GM23338 (cell line): ENCODE data around the gene ADGRG6. TPM values are rescaled to one million over a fixed set of nuclear protein-coding genes. Genes with fewer than 3 reads are reported as not detected.

Source experiments
- ATAC-seq: fragments of 200-7000 bp; cut with Tn5 transposase; 3 replicates; pipeline ENCODE4 v1.9.1; 2020
- DNase-seq: peaks from one replicate; pipeline ENCODE4 v3.0.0-alpha.2; 2015; ENCODE audit warnings: low spot score
- H2AFZ ChIP-seq: fragments of 200-600 bp; sonication (generic); 2 replicates; pipeline ENCODE4 v1.8.0; 2016; ENCODE audit warnings: antibody characterized with exemption, mild to moderate bottlenecking, moderate library complexity
- H3F3A ChIP-seq: fragments of 200-600 bp; sonication (generic); replicated peaks from 2 replicates; pipeline ENCODE4 v1.8.0; 2017; ENCODE audit warnings: antibody characterized with exemption, mixed run types, low read depth
- H3K27ac ChIP-seq: fragments of 200-600 bp; sonication (generic); 2 replicates; pipeline ENCODE4 v1.6.1; 2016; ENCODE audit warnings: low read depth
- H3K27me3 ChIP-seq: fragments of 200-600 bp; sonication (generic); 2 replicates; pipeline ENCODE4 v1.8.0; 2016; ENCODE audit warnings: mild to moderate bottlenecking, mixed run types, moderate library complexity; ENCODE audit not compliant: insufficient read depth
- H3K36me3 ChIP-seq: fragments of 200-600 bp; sonication (generic); 2 replicates; pipeline ENCODE4 v1.8.0; 2016; ENCODE audit warnings: mild to moderate bottlenecking; ENCODE audit not compliant: insufficient read depth
- H3K4me1 ChIP-seq: fragments of 200-600 bp; sonication (generic); 2 replicates; pipeline ENCODE4 v1.8.0; 2016; ENCODE audit warnings: mild to moderate bottlenecking, moderate library complexity; ENCODE audit not compliant: insufficient read depth
- H3K4me2 ChIP-seq: fragments of 200-600 bp; sonication (generic); 2 replicates; pipeline ENCODE4 v1.7.1; 2017; ENCODE audit warnings: mixed run types
- H3K4me3 ChIP-seq: fragments of 200-600 bp; sonication (generic); 2 replicates; pipeline ENCODE4 v1.6.1; 2016; ENCODE audit warnings: mixed run types
- H3K79me2 ChIP-seq: fragments of 200-600 bp; sonication (generic); replicated peaks from 2 replicates; pipeline ENCODE4 v1.8.0; 2017; ENCODE audit warnings: mild to moderate bottlenecking; ENCODE audit not compliant: insufficient read depth
- H3K9me2 ChIP-seq: fragments of 200-600 bp; sonication (generic); 2 replicates; pipeline ENCODE4 v1.8.0; 2017; ENCODE audit not compliant: insufficient read depth
- H4K20me1 ChIP-seq: fragments of 200-600 bp; sonication (generic); replicated peaks from 2 replicates; pipeline ENCODE4 v1.8.0; 2017; ENCODE audit warnings: mild to moderate bottlenecking; ENCODE audit not compliant: insufficient read depth
- H3K27ac Mint-ChIP-seq: 2 replicates; pipeline ENCODE4 v1.8.0; 2020; ENCODE audit warnings: inconsistent platforms, mild to moderate bottlenecking, moderate library complexity, mixed read lengths
- H3K27me3 Mint-ChIP-seq: 3 replicates; pipeline ENCODE4 v1.8.0; 2022; ENCODE audit warnings: low read depth, mild to moderate bottlenecking, moderate library complexity, mixed read lengths, inconsistent platforms; ENCODE audit not compliant: insufficient read depth, poor library complexity
- H3K36me3 Mint-ChIP-seq: 3 replicates; pipeline ENCODE4 v1.8.0; 2021; ENCODE audit warnings: low read depth, mild to moderate bottlenecking, inconsistent platforms, moderate library complexity, mixed read lengths
- H3K4me1 Mint-ChIP-seq: 3 replicates; pipeline ENCODE4 v1.8.0; 2020; ENCODE audit warnings: mild to moderate bottlenecking, inconsistent platforms, mixed read lengths
- H3K4me3 Mint-ChIP-seq: 3 replicates; pipeline ENCODE4 v1.8.0; 2021; ENCODE audit warnings: moderate library complexity, mild to moderate bottlenecking, inconsistent platforms, mixed read lengths
- H3K9me3 Mint-ChIP-seq: 3 replicates; pipeline ENCODE4 v1.8.0; 2020; ENCODE audit warnings: moderate library complexity, mild to moderate bottlenecking, inconsistent platforms, mixed read lengths
- CREB1 ChIP-seq: fragments of 250-450 bp; sonication (Bioruptor Pico); IDR thresholded peaks from 2 replicates; pipeline ENCODE4 v1.5.0; 2020; ENCODE audit warnings: low read depth, mild to moderate bottlenecking, moderate library complexity
- ETS1 ChIP-seq: IDR thresholded peaks from 2 replicates; pipeline ENCODE4 v1.6.1; 2016; ENCODE audit warnings: antibody characterized with exemption
- EZH2 ChIP-seq: fragments of 200-600 bp; sonication (generic); IDR thresholded peaks from one replicate; pipeline ENCODE4 v1.8.0; 2017; ENCODE audit warnings: antibody characterized with exemption, mild to moderate bottlenecking, low read depth; ENCODE audit not compliant: unreplicated experiment
- EZH2phosphoT487 ChIP-seq: fragments of 200-600 bp; sonication (generic); IDR thresholded peaks from one replicate; pipeline ENCODE4 v1.8.1; 2018; ENCODE audit warnings: antibody characterized with exemption; ENCODE audit not compliant: unreplicated experiment
- JUNB ChIP-seq: IDR thresholded peaks from one replicate; pipeline ENCODE4 v1.6.1; 2016; ENCODE audit warnings: antibody characterized with exemption; ENCODE audit not compliant: unreplicated experiment
- NANOG ChIP-seq: IDR thresholded peaks from 2 replicates; pipeline ENCODE4 v1.6.1; 2016; ENCODE audit warnings: antibody characterized with exemption, borderline replicate concordance
- POLR2AphosphoS5 ChIP-seq: IDR thresholded peaks from 2 replicates; pipeline ENCODE4 v1.6.1; 2016; ENCODE audit warnings: antibody characterized with exemption, low read depth
- STAT1 ChIP-seq: IDR thresholded peaks from one replicate; pipeline ENCODE4 v1.6.1; 2016; ENCODE audit warnings: antibody characterized with exemption; ENCODE audit not compliant: unreplicated experiment
- ZNF114 ChIP-seq: fragments of 250-450 bp; sonication (Bioruptor Pico); IDR thresholded peaks from 2 replicates; pipeline ENCODE4 v1.5.0; 2020; ENCODE audit warnings: mild to moderate bottlenecking, moderate library complexity
- ZNF331 ChIP-seq: fragments of 250-450 bp; sonication (Bioruptor Pico); IDR thresholded peaks from 2 replicates; pipeline ENCODE4 v1.5.0; 2020; ENCODE audit warnings: low read depth, mild to moderate bottlenecking, moderate library complexity
- polyA plus RNA-seq: library from polyadenylated mRNA; unstranded; fragments of >200 nt; fragmentation: Nextera tagmentation; extraction: Ambion mirVana; gene quantifications from 2 replicates; pipeline ENCODE4 v1.2.1, GENCODE V29; 2016
- total RNA-seq: library from RNA; depleted of rRNA; stranded (reverse); fragments of >200 nt; shearing (Covaris generic); gene quantifications from 2 replicates; pipeline ENCODE4 v1.2.3, GENCODE V29; 2014
- TF ChIP-seq, protein P1 (sequence below): fragments of 250-450 bp; sonication (Bioruptor Pico); IDR thresholded peaks from 2 replicates; pipeline ENCODE4 v1.5.0; 2020; ENCODE audit warnings: mild to moderate bottlenecking, moderate library complexity
- TF ChIP-seq, protein P2 (sequence below): IDR thresholded peaks from one replicate; pipeline ENCODE4 v1.6.1; 2018; ENCODE audit warnings: antibody characterized with exemption; ENCODE audit not compliant: unreplicated experiment
- TF ChIP-seq, protein P3 (sequence below), 2 experiments: fragments of 200-600 bp in 1 of 2; sonication (generic) in 1 of 2; conservative IDR thresholded peaks; 2 replicates each; pipeline versions ENCODE4 v1.5.1 to v1.6.1; 2016 to 2017; ENCODE audit warnings: antibody characterized with exemption in 2 of 2, low read depth in 2 of 2, mild to moderate bottlenecking in 2 of 2, moderate library complexity in 1 of 2

ADGRG6 gene
- total and polyA plus RNA-seq, 2 experiments from 2014 or later, result 1.3 to 7.7 TPM

- H3K36me3 ChIP-seq, result no peaks in the 10 kb centered on the region
- no peak overlapping the region for H3K4me3 ChIP-seq
- no peak overlapping the region for H2AFZ ChIP-seq
- no peak overlapping the region; the same call in 1 of the 2 replicates for H3K4me2 ChIP-seq
- H3K4me1 Mint-ChIP-seq, result peaks cover 36% of the 10 kb centered on the region
- TF ChIP-seq ZNF114 (CRISPR knock-in tag) (no peak), NANOG (no peak), ETS1 (no peak), EZH2phosphoT487 (no peak), CREB1 (no peak), JUNB (no peak), STAT1 (no peak), EZH2 (no peak), POLR2AphosphoS5 (no peak), ZNF331 (no peak)
- TF ChIP-seq, protein P1, sequence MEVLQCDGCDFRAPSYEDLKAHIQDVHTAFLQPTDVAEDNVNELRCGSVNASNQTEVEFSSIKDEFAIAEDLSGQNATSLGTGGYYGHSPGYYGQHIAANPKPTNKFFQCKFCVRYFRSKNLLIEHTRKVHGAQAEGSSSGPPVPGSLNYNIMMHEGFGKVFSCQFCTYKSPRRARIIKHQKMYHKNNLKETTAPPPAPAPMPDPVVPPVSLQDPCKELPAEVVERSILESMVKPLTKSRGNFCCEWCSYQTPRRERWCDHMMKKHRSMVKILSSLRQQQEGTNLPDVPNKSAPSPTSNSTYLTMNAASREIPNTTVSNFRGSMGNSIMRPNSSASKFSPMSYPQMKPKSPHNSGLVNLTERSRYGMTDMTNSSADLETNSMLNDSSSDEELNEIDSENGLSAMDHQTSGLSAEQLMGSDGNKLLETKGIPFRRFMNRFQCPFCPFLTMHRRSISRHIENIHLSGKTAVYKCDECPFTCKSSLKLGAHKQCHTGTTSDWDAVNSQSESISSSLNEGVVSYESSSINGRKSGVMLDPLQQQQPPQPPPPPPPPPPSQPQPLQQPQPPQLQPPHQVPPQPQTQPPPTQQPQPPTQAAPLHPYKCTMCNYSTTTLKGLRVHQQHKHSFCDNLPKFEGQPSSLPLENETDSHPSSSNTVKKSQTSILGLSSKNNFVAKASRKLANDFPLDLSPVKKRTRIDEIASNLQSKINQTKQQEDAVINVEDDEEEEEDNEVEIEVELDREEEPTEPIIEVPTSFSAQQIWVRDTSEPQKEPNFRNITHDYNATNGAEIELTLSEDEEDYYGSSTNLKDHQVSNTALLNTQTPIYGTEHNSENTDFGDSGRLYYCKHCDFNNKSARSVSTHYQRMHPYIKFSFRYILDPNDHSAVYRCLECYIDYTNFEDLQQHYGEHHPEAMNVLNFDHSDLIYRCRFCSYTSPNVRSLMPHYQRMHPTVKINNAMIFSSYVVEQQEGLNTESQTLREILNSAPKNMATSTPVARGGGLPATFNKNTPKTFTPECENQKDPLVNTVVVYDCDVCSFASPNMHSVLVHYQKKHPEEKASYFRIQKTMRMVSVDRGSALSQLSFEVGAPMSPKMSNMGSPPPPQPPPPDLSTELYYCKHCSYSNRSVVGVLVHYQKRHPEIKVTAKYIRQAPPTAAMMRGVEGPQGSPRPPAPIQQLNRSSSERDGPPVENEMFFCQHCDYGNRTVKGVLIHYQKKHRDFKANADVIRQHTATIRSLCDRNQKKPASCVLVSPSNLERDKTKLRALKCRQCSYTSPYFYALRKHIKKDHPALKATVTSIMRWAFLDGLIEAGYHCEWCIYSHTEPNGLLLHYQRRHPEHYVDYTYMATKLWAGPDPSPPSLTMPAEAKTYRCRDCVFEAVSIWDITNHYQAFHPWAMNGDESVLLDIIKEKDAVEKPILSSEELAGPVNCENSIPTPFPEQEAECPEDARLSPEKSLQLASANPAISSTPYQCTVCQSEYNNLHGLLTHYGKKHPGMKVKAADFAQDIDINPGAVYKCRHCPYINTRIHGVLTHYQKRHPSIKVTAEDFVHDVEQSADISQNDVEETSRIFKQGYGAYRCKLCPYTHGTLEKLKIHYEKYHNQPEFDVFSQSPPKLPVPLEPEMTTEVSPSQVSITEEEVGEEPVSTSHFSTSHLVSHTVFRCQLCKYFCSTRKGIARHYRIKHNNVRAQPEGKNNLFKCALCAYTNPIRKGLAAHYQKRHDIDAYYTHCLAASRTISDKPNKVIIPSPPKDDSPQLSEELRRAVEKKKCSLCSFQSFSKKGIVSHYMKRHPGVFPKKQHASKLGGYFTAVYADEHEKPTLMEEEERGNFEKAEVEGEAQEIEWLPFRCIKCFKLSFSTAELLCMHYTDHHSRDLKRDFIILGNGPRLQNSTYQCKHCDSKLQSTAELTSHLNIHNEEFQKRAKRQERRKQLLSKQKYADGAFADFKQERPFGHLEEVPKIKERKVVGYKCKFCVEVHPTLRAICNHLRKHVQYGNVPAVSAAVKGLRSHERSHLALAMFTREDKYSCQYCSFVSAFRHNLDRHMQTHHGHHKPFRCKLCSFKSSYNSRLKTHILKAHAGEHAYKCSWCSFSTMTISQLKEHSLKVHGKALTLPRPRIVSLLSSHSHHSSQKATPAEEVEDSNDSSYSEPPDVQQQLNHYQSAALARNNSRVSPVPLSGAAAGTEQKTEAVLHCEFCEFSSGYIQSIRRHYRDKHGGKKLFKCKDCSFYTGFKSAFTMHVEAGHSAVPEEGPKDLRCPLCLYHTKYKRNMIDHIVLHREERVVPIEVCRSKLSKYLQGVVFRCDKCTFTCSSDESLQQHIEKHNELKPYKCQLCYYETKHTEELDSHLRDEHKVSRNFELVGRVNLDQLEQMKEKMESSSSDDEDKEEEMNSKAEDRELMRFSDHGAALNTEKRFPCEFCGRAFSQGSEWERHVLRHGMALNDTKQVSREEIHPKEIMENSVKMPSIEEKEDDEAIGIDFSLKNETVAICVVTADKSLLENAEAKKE (CRISPR knock-in tag), result no peak
- TF ChIP-seq, protein P2, sequence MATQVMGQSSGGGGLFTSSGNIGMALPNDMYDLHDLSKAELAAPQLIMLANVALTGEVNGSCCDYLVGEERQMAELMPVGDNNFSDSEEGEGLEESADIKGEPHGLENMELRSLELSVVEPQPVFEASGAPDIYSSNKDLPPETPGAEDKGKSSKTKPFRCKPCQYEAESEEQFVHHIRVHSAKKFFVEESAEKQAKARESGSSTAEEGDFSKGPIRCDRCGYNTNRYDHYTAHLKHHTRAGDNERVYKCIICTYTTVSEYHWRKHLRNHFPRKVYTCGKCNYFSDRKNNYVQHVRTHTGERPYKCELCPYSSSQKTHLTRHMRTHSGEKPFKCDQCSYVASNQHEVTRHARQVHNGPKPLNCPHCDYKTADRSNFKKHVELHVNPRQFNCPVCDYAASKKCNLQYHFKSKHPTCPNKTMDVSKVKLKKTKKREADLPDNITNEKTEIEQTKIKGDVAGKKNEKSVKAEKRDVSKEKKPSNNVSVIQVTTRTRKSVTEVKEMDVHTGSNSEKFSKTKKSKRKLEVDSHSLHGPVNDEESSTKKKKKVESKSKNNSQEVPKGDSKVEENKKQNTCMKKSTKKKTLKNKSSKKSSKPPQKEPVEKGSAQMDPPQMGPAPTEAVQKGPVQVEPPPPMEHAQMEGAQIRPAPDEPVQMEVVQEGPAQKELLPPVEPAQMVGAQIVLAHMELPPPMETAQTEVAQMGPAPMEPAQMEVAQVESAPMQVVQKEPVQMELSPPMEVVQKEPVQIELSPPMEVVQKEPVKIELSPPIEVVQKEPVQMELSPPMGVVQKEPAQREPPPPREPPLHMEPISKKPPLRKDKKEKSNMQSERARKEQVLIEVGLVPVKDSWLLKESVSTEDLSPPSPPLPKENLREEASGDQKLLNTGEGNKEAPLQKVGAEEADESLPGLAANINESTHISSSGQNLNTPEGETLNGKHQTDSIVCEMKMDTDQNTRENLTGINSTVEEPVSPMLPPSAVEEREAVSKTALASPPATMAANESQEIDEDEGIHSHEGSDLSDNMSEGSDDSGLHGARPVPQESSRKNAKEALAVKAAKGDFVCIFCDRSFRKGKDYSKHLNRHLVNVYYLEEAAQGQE, result no peak
- TF ChIP-seq, protein P3, sequence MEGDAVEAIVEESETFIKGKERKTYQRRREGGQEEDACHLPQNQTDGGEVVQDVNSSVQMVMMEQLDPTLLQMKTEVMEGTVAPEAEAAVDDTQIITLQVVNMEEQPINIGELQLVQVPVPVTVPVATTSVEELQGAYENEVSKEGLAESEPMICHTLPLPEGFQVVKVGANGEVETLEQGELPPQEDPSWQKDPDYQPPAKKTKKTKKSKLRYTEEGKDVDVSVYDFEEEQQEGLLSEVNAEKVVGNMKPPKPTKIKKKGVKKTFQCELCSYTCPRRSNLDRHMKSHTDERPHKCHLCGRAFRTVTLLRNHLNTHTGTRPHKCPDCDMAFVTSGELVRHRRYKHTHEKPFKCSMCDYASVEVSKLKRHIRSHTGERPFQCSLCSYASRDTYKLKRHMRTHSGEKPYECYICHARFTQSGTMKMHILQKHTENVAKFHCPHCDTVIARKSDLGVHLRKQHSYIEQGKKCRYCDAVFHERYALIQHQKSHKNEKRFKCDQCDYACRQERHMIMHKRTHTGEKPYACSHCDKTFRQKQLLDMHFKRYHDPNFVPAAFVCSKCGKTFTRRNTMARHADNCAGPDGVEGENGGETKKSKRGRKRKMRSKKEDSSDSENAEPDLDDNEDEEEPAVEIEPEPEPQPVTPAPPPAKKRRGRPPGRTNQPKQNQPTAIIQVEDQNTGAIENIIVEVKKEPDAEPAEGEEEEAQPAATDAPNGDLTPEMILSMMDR (conservative IDR thresholded peaks at IDR 0.05; ENCODE audit: low read depth in 2 of 2), result no peak
- no peaks in the 10 kb centered on the region for H3F3A ChIP-seq
- H3K4me3 Mint-ChIP-seq, result no peak overlapping the region
- no peak overlapping the region for H3K27ac ChIP-seq
- H3K9me3 Mint-ChIP-seq, result no peaks in the 10 kb centered on the region
- no peaks in the 10 kb centered on the region for H4K20me1 ChIP-seq
- no peaks in the 10 kb centered on the region for H3K79me2 ChIP-seq
- H3K9me2 ChIP-seq, result 0 out of 2 replicates have a peak, but pooled peaks cover 3% of the 10 kb centered on the region
- 0 out of 2 replicates have a peak overlapping the region, but pooled peaks have one; percentile 23 for H3K27ac Mint-ChIP-seq
- DNase-seq (no peak), ATAC-seq (no peak)
- no peaks in the 10 kb centered on the region for H3K27me3 ChIP-seq
- H3K4me1 ChIP-seq, result peaks cover 34% of the 10 kb centered on the region
- no peaks in the 10 kb centered on the region for H3K36me3 Mint-ChIP-seq
- H3K27me3 Mint-ChIP-seq, result peaks cover 5% of the 10 kb centered on the region
These were observed 21.6 kb downstream of the ADGRG6 start for GRCh38 chr6:142323377-142323776.
